ENCODE results near the gene NDST4. TPM values are rescaled to one million over a fixed set of nuclear protein-coding genes. Genes with fewer than 3 reads are reported as not detected.

NDST4 gene
- total RNA-seq, 1 experiment from 2014 or later: 0.13 TPM

- no peak for TF ChIP-seq REST (IDR thresholded peaks at IDR 0.05; ENCODE audit: insufficient read depth in 1 of 2, low read depth in 2 of 2, low read length in 1 of 2)
- TF ChIP-seq TCF7L2 (IDR thresholded peaks at IDR 0.05; ENCODE audit: low read depth, low read length): no peak
- TF ChIP-seq POLR2AphosphoS5 (IDR thresholded peaks at IDR 0.05; ENCODE audit: low read depth, low read length): no peak
- TF ChIP-seq CTCF (IDR thresholded peaks at IDR 0.05): no peak
- TF ChIP-seq SIN3A (IDR thresholded peaks at IDR 0.05; ENCODE audit: borderline replicate concordance, insufficient read depth, low read depth, low read length): no peak
- Histone ChIP-seq H3K4me3 (ENCODE audit: low read depth in 2 of 2, low read length in 2 of 2) (no peak overlapping the region), H3K36me3 (ENCODE audit: control insufficient read depth, insufficient read depth, low read length) (no peaks in the 10 kb centered on the region), H3K27me3 (ENCODE audit: control insufficient read depth, insufficient read depth, low read length) (no peaks in the 10 kb centered on the region), H3K27ac (ENCODE audit: low read length) (no peak overlapping the region), H3K4me1 (ENCODE audit: control insufficient read depth, insufficient read depth, low read length) (no peaks in the 10 kb centered on the region), H3K9me3 (ENCODE audit: control insufficient read depth, insufficient read depth, low read depth, low read length) (no peaks in the 10 kb centered on the region)
- intact Hi-C loops (cut with micrococcal nuclease; ENCODE audit: unreplicated experiment): no loop called here
- no peak for ATAC-seq
- BruUV-seq (replicated peaks): no TSS peak
- CTCF ChIA-PET: no interaction called here
- POLR2A ChIA-PET: no interaction called here
- in situ Hi-C loops (cut with HindIII; ENCODE audit: low pct_unique_long_range_greater_than_20kb, low sequenced_read_pairs): no loop called here
- no peak for DNase-seq (ENCODE audit: low read depth, low spot score)
Observed at GRCh38 chr4:114879916-114880669, 233.3 kb downstream of the NDST4 start.

GRCh38 chr4:114875630-114876029 is 237.8 kb downstream of the NDST4 start:
- DNase-seq (ENCODE audit: low read depth, low spot score): no peak
- CTCF ChIA-PET: no interaction called here

More at GRCh38 chr4:114875630-114876029, 237.8 kb downstream of the NDST4 start:
- intact Hi-C loops (cut with micrococcal nuclease; ENCODE audit: unreplicated experiment) (no loop called here), in situ Hi-C loops (cut with HindIII; ENCODE audit: low pct_unique_long_range_greater_than_20kb, low sequenced_read_pairs) (no loop called here)
- H3K27ac ChIP-seq (ENCODE audit: low read length): no peak overlapping the region
- no peaks in the 10 kb centered on the region for H3K36me3 ChIP-seq (ENCODE audit: control insufficient read depth, insufficient read depth, low read length)
- POLR2A ChIA-PET: no interaction called here
- no TSS peak for BruUV-seq (replicated peaks)
- TF ChIP-seq POLR2AphosphoS5 (IDR thresholded peaks at IDR 0.05; ENCODE audit: low read depth, low read length) (no peak), SIN3A (IDR thresholded peaks at IDR 0.05; ENCODE audit: borderline replicate concordance, insufficient read depth, low read depth, low read length) (no peak), CTCF (IDR thresholded peaks at IDR 0.05) (no peak), TCF7L2 (IDR thresholded peaks at IDR 0.05; ENCODE audit: low read depth, low read length) (no peak), REST (IDR thresholded peaks at IDR 0.05; ENCODE audit: insufficient read depth in 1 of 2, low read depth in 2 of 2, low read length in 1 of 2) (no peak)
- no peak for ATAC-seq
- no peaks in the 10 kb centered on the region for H3K27me3 ChIP-seq (ENCODE audit: control insufficient read depth, insufficient read depth, low read length)
- H3K4me1 ChIP-seq (ENCODE audit: control insufficient read depth, insufficient read depth, low read length): no peaks in the 10 kb centered on the region
- H3K9me3 ChIP-seq (ENCODE audit: control insufficient read depth, insufficient read depth, low read depth, low read length): no peaks in the 10 kb centered on the region
- no peak overlapping the region for H3K4me3 ChIP-seq (ENCODE audit: low read depth in 2 of 2, low read length in 2 of 2)
